ENCODE data around the gene SACM1L.

Gene SACM1L

DNA sequence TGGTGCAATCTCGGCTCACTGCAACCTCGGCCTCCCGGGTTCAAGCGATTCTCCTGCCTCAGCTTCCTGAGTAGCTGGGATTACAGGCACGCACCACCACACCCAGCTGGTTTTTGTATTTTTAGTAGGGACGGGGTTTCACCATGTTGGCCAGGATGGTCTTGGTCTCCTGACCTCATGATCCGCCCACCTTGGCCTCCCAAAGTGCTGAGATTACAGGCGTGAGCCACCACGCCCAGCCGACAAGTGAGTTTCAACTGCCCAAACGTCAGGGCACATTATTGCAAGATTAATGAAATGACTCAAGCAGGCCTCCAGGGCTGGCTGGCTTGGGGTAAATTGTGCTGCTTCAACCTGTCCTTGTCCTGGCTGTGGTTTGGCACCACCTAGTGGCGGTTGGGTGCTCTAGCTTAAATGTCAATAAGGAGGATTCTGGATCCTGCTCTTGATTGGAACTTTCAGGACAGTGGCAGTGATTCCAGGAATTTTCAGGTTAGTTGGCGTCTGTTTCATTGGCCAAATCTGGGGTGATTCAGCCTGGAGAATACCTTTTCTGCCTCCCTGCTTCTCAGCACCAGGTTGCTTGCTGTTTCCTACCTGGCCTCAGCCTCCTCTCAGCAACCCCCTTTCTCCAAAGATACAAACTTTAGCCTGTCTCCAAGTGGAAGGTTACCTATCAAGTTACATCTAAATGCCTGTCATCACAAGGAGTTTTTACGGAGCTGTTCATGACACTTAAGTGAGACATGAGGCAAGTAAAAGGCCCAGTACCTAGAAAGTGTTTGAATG, 32.4 kb upstream of the SACM1L start:
- no peak overlapping the region for H3K27ac ChIP-seq (ENCODE audit: low read depth, low read length)
- no peaks in the 10 kb centered on the region for H3K9me3 ChIP-seq (ENCODE audit: control insufficient read depth, insufficient read depth, low read length)
- H3K4me3 ChIP-seq (ENCODE audit: low read length) = no peak overlapping the region
- no peak overlapping the region for H3K4me2 ChIP-seq (ENCODE audit: low read length)
- no peaks in the 10 kb centered on the region for H3F3A ChIP-seq (ENCODE audit: control insufficient read depth, insufficient read depth)
- H3K36me3 ChIP-seq (ENCODE audit: control insufficient read depth, low read length) = no peaks in the 10 kb centered on the region
- no peaks in the 10 kb centered on the region for H3K79me2 ChIP-seq (ENCODE audit: control insufficient read depth, low read length)
- no peaks in the 10 kb centered on the region for H3K9me2 ChIP-seq (replicated peaks; ENCODE audit: control insufficient read depth, low read length)
- no peak for TF ChIP-seq EZH2phosphoT487 (IDR thresholded peaks at IDR 0.05; ENCODE audit: borderline replicate concordance, low read length)
- TF ChIP-seq, protein P1, sequence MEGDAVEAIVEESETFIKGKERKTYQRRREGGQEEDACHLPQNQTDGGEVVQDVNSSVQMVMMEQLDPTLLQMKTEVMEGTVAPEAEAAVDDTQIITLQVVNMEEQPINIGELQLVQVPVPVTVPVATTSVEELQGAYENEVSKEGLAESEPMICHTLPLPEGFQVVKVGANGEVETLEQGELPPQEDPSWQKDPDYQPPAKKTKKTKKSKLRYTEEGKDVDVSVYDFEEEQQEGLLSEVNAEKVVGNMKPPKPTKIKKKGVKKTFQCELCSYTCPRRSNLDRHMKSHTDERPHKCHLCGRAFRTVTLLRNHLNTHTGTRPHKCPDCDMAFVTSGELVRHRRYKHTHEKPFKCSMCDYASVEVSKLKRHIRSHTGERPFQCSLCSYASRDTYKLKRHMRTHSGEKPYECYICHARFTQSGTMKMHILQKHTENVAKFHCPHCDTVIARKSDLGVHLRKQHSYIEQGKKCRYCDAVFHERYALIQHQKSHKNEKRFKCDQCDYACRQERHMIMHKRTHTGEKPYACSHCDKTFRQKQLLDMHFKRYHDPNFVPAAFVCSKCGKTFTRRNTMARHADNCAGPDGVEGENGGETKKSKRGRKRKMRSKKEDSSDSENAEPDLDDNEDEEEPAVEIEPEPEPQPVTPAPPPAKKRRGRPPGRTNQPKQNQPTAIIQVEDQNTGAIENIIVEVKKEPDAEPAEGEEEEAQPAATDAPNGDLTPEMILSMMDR (IDR thresholded peaks at IDR 0.05; ENCODE audit: low read depth, low read length, poor library complexity, severe bottlenecking) = peak; percentile 91
- H4K20me1 ChIP-seq (ENCODE audit: control insufficient read depth, insufficient read depth, low read depth, low read length) = peaks cover 4% of the 10 kb centered on the region; the same call in 1 of the 2 replicates
- H3K4me1 ChIP-seq (ENCODE audit: control insufficient read depth, low read length) = peaks cover 9% of the 10 kb centered on the region
- H3K27me3 ChIP-seq (ENCODE audit: control insufficient read depth, low read length) = no peaks in the 10 kb centered on the region

GRCh38 chr3:45657853-45658252, 31.3 kb upstream of the SACM1L start:
- no peak overlapping the region for H3K27ac ChIP-seq (ENCODE audit: low read depth, low read length)
- no peak overlapping the region for H3K4me3 ChIP-seq (ENCODE audit: low read length)
- peaks cover 9% of the 10 kb centered on the region for H3K4me1 ChIP-seq (ENCODE audit: control insufficient read depth, low read length)
- TF ChIP-seq, protein P1 (IDR thresholded peaks at IDR 0.05; ENCODE audit: low read depth, low read length, poor library complexity, severe bottlenecking) = no peak
- TF ChIP-seq EZH2phosphoT487 (IDR thresholded peaks at IDR 0.05; ENCODE audit: borderline replicate concordance, low read length) = no peak
- no peaks in the 10 kb centered on the region for H3K79me2 ChIP-seq (ENCODE audit: control insufficient read depth, low read length)
- H3K36me3 ChIP-seq (ENCODE audit: control insufficient read depth, low read length) = no peaks in the 10 kb centered on the region
- no peaks in the 10 kb centered on the region for H3K9me2 ChIP-seq (replicated peaks; ENCODE audit: control insufficient read depth, low read length)
- no peaks in the 10 kb centered on the region for H3F3A ChIP-seq (ENCODE audit: control insufficient read depth, insufficient read depth)
- no peaks in the 10 kb centered on the region; the same call in 1 of the 2 replicates for H4K20me1 ChIP-seq (ENCODE audit: control insufficient read depth, insufficient read depth, low read depth, low read length)
- H3K9me3 ChIP-seq (ENCODE audit: control insufficient read depth, insufficient read depth, low read length) = no peaks in the 10 kb centered on the region
- H3K27me3 ChIP-seq (ENCODE audit: control insufficient read depth, low read length) = no peaks in the 10 kb centered on the region
- no peak overlapping the region for H3K4me2 ChIP-seq (ENCODE audit: low read length)

- Histone ChIP-seq H3K27ac (ENCODE audit: low read depth, low read length) (no peak overlapping the region), H3K4me3 (ENCODE audit: low read length) (no peak overlapping the region), H3K9me3 (ENCODE audit: control insufficient read depth, insufficient read depth, low read length) (no peaks in the 10 kb centered on the region), H3K9me2 (replicated peaks; ENCODE audit: control insufficient read depth, low read length) (no peaks in the 10 kb centered on the region), H3K4me2 (ENCODE audit: low read length) (no peak overlapping the region), H3F3A (ENCODE audit: control insufficient read depth, insufficient read depth) (no peaks in the 10 kb centered on the region), H4K20me1 (ENCODE audit: control insufficient read depth, insufficient read depth, low read depth, low read length) (no peaks in the 10 kb centered on the region; the same call in 1 of the 2 replicates), H3K27me3 (ENCODE audit: control insufficient read depth, low read length) (peaks cover 7% of the 10 kb centered on the region), H3K36me3 (ENCODE audit: control insufficient read depth, low read length) (no peaks in the 10 kb centered on the region), H3K79me2 (ENCODE audit: control insufficient read depth, low read length) (no peaks in the 10 kb centered on the region), H3K4me1 (ENCODE audit: control insufficient read depth, low read length) (peaks cover 17% of the 10 kb centered on the region)
- no peak for TF ChIP-seq EZH2phosphoT487 (IDR thresholded peaks at IDR 0.05; ENCODE audit: borderline replicate concordance, low read length)
- TF ChIP-seq, protein P1 (IDR thresholded peaks at IDR 0.05; ENCODE audit: low read depth, low read length, poor library complexity, severe bottlenecking) = peak; percentile 98
Observed at GRCh38 chr3:45659661-45660566, 29.3 kb upstream of the SACM1L start.

All from DOHH2 (cell line).